CD4-positive, alpha-beta T cell treated with Interleukin-1 beta for 1 hour (primary cell): ENCODE data around the gene EP400.

ENCODE experiments used
- DNase-seq, 2 donors: peaks; one replicate each; pipeline ENCODE4 v3.0.0-alpha.2; 2020 to 2022

Gene EP400

GRCh38 chr12:131949431-131950181 is at the start of gene EP400:
TSS of gene EP400 (plus strand) at chr12:131949942. CDS start at chr12:131960620, 10,678 bp downstream.
- peak; percentile 93 to 95 for DNase-seq

GRCh38 chr12:131900397-131900796 is 49.3 kb upstream of the EP400 start:
- DNase-seq: no peak

GRCh38 chr12:131901431-131902331 is 48.1 kb upstream of the EP400 start:
- no peak for DNase-seq

GRCh38 chr12:131902332-131903241 is 47.2 kb upstream of the EP400 start:
- no peak for DNase-seq

GRCh38 chr12:131903270-131904255 is 46.2 kb upstream of the EP400 start:
- no peak for DNase-seq

GRCh38 chr12:131904346-131904745 is 45.4 kb upstream of the EP400 start:
- no peak for DNase-seq

GRCh38 chr12:131905081-131905629 is 44.6 kb upstream of the EP400 start:
- no peak for DNase-seq

GRCh38 chr12:131905630-131906091 is 44.1 kb upstream of the EP400 start:
- DNase-seq: no peak

GRCh38 chr12:131907379-131908091 is 42.2 kb upstream of the EP400 start:
- DNase-seq: no peak

- DNase-seq: no peak
These were observed 41.4 kb upstream of the EP400 start for GRCh38 chr12:131908092-131909080.

- DNase-seq: no peak
These were observed 40.5 kb upstream of the EP400 start for GRCh38 chr12:131909081-131909751.

GRCh38 chr12:131909752-131910219 is 40.0 kb upstream of the EP400 start:
- DNase-seq: no peak

GRCh38 chr12:131910302-131911027 is 39.3 kb upstream of the EP400 start:
- DNase-seq: no peak

GRCh38 chr12:131911028-131911650 is 38.6 kb upstream of the EP400 start:
- DNase-seq: no peak

GRCh38 chr12:131911851-131912477 is 37.8 kb upstream of the EP400 start:
- no peak for DNase-seq

- DNase-seq: no peak
These were observed 37.0 kb upstream of the EP400 start for GRCh38 chr12:131912518-131913274.
